Measurements from ENCODE around the gene TPM3. TPM values are rescaled to one million over a fixed set of nuclear protein-coding genes. Genes with fewer than 3 reads are reported as not detected.
A peak's percentile ranks its signal among the peaks of the same experiment; 100 is the strongest.

TPM3 gene
- total and polyA plus RNA-seq, 2 experiments from 2014 or later: 557 to 578 TPM

GRCh38 chr1:154166207-154166606, 25.7 kb downstream of the TPM3 start:
- H3K4me3 ChIP-seq: no peak overlapping the region
- TF ChIP-seq EZH2 (IDR thresholded peaks at IDR 0.05; ENCODE audit: insufficient read depth, poor library complexity, severe bottlenecking) (no peak), EZH2phosphoT487 (IDR thresholded peaks at IDR 0.05; ENCODE audit: insufficient read depth, low read depth) (no peak)
- no peaks in the 10 kb centered on the region for H3K27me3 ChIP-seq (replicated peaks; ENCODE audit: insufficient read depth)
- H2AFZ ChIP-seq: no peak overlapping the region
- H3K4me1 ChIP-seq (ENCODE audit: insufficient read depth): peaks cover 3% of the 10 kb centered on the region; the same call in 1 of the 2 replicates
- no peaks in the 10 kb centered on the region for H3K9me3 ChIP-seq (ENCODE audit: low read depth)
- no peak overlapping the region for H3K27ac ChIP-seq
- no peak overlapping the region for H3K9ac ChIP-seq
- peaks cover 99% of the 10 kb centered on the region for H3K79me2 ChIP-seq (ENCODE audit: insufficient read depth)
- H3K9me2 ChIP-seq (ENCODE audit: insufficient read depth): no peaks in the 10 kb centered on the region
- WGBS, 2 experiments (ENCODE audit: low coverage in 1 of 2, low lambda C conversion rate in 2 of 2, missing lambda C conversion rate in 2 of 2): 92 to 100% methylated on average over 1 of the region's 1 CpG
- peaks cover 89% of the 10 kb centered on the region for H3K36me3 ChIP-seq (ENCODE audit: low read depth)
- H3K4me2 ChIP-seq (ENCODE audit: unreplicated experiment): no peak overlapping the region
- peaks cover 28% of the 10 kb centered on the region for H3F3A ChIP-seq (ENCODE audit: insufficient read depth)
- DNase-seq: no peak
- in situ Hi-C loops (cut with MboI): no loop called here
- peaks cover 7% of the 10 kb centered on the region for H4K20me1 ChIP-seq (ENCODE audit: insufficient read depth)

GRCh38 chr1:154159554-154159953, 32.3 kb downstream of the TPM3 start:
- Histone ChIP-seq H3K4me2 (ENCODE audit: unreplicated experiment) (no peak overlapping the region), H3K9me3 (ENCODE audit: low read depth) (no peaks in the 10 kb centered on the region), H3K9ac (no peak overlapping the region), H3K36me3 (ENCODE audit: low read depth) (peaks cover 68% of the 10 kb centered on the region), H2AFZ (no peak overlapping the region), H3F3A (ENCODE audit: insufficient read depth) (peaks cover 58% of the 10 kb centered on the region), H3K27ac (no peak overlapping the region), H3K4me3 (no peak overlapping the region), H3K9me2 (ENCODE audit: insufficient read depth) (no peaks in the 10 kb centered on the region), H3K79me2 (ENCODE audit: insufficient read depth) (peaks cover 57% of the 10 kb centered on the region), H3K4me1 (ENCODE audit: insufficient read depth) (no peaks in the 10 kb centered on the region), H4K20me1 (ENCODE audit: insufficient read depth) (no peaks in the 10 kb centered on the region), H3K27me3 (replicated peaks; ENCODE audit: insufficient read depth) (no peaks in the 10 kb centered on the region)
- in situ Hi-C loops (cut with MboI): no loop called here
- DNase-seq: no peak
- TF ChIP-seq EZH2 (IDR thresholded peaks at IDR 0.05; ENCODE audit: insufficient read depth, poor library complexity, severe bottlenecking) (no peak), EZH2phosphoT487 (IDR thresholded peaks at IDR 0.05; ENCODE audit: insufficient read depth, low read depth) (no peak)

DNA sequence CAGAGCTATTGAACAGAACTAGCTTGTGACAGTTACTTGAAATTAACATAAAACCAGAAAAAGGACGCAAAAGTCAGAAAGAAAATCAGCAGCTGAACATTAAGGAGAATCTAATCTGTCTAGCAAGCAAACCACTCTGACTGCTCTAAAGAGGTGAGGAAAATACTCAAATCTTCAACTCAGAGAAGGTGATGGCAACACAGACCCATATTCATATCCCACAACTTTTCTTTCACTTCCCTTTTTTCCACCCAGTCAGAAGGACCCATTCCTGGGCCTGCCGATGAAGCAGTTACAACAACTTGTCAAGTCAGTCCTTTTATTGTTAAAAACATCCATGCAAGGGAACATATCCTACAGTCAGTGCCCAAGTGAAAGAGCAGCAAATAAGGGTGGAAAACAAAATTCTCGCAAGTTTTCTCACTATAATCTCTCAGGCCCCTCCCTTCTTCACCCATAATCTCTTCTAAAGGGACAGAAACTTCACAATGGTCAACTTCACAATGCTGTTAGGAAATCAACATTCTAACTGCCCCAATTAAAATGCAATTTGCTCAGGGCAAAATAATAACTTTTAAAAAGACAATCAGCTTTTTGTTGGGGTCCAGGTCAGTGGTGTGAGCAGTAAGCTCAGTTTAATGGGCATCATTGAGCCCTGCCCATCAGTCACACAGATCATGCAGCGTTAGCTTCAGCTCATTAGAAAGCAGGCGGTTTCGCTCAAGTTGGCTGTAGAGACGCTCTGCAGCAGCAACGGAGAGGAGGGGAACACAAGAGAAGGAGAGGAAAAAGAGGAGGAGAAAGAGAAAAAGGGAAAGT, 33.4 kb downstream of the TPM3 start:
- in situ Hi-C loops (cut with MboI): no loop called here
- Histone ChIP-seq H3F3A (ENCODE audit: insufficient read depth) (peaks cover 67% of the 10 kb centered on the region), H4K20me1 (ENCODE audit: insufficient read depth) (no peaks in the 10 kb centered on the region), H3K9me3 (ENCODE audit: low read depth) (no peaks in the 10 kb centered on the region), H3K36me3 (ENCODE audit: low read depth) (peaks cover 58% of the 10 kb centered on the region), H3K4me3 (no peak overlapping the region), H3K4me2 (ENCODE audit: unreplicated experiment) (no peak overlapping the region), H3K4me1 (ENCODE audit: insufficient read depth) (no peaks in the 10 kb centered on the region), H2AFZ (no peak overlapping the region), H3K27me3 (replicated peaks; ENCODE audit: insufficient read depth) (no peaks in the 10 kb centered on the region), H3K27ac (no peak overlapping the region), H3K9ac (no peak overlapping the region), H3K79me2 (ENCODE audit: insufficient read depth) (peaks cover 47% of the 10 kb centered on the region), H3K9me2 (ENCODE audit: insufficient read depth) (no peaks in the 10 kb centered on the region)
- TF ChIP-seq EZH2phosphoT487 (IDR thresholded peaks at IDR 0.05; ENCODE audit: insufficient read depth, low read depth) (no peak), EZH2 (IDR thresholded peaks at IDR 0.05; ENCODE audit: insufficient read depth, poor library complexity, severe bottlenecking) (no peak)
- WGBS, 2 experiments (ENCODE audit: low coverage in 1 of 2, low lambda C conversion rate in 2 of 2, missing lambda C conversion rate in 2 of 2): 82 to 88% methylated on average over 8 of the region's 8 CpGs
- no peak for DNase-seq

GRCh38 chr1:154157520-154158306, 34.2 kb downstream of the TPM3 start:
- Histone ChIP-seq H3K4me3 (no peak overlapping the region), H3K9me2 (ENCODE audit: insufficient read depth) (no peaks in the 10 kb centered on the region), H3K9me3 (ENCODE audit: low read depth) (no peaks in the 10 kb centered on the region), H3K79me2 (ENCODE audit: insufficient read depth) (peaks cover 39% of the 10 kb centered on the region), H3K27me3 (replicated peaks; ENCODE audit: insufficient read depth) (no peaks in the 10 kb centered on the region), H3K4me2 (ENCODE audit: unreplicated experiment) (no peak overlapping the region), H3K4me1 (ENCODE audit: insufficient read depth) (no peaks in the 10 kb centered on the region), H3K9ac (no peak overlapping the region), H3K36me3 (ENCODE audit: low read depth) (peaks cover 51% of the 10 kb centered on the region), H2AFZ (no peak overlapping the region), H3K27ac (no peak overlapping the region), H4K20me1 (ENCODE audit: insufficient read depth) (no peaks in the 10 kb centered on the region), H3F3A (ENCODE audit: insufficient read depth) (peaks cover 67% of the 10 kb centered on the region)
- peak; percentile 24 for DNase-seq
- in situ Hi-C loops (cut with MboI): no loop called here
- no peak for TF ChIP-seq EZH2phosphoT487 (IDR thresholded peaks at IDR 0.05; ENCODE audit: insufficient read depth, low read depth)
- 95 to 100% methylated on average over 7 of the region's 7 CpGs for WGBS, 2 experiments (ENCODE audit: low coverage in 1 of 2, low lambda C conversion rate in 2 of 2, missing lambda C conversion rate in 2 of 2)

Data from GM23248 (cell line).